Keratinocyte (primary cell): Measurements from ENCODE around the gene DRGX. TPM values are rescaled to one million over a fixed set of nuclear protein-coding genes. Genes with fewer than 3 reads are reported as not detected.

Source experiments
- DNase-seq: peaks from one replicate; pipeline ENCODE4 v3.0.0-alpha.2; 2011; ENCODE audit warnings: low read depth, missing footprints, low spot score
- FAIRE-seq: peaks from 2 replicates; lab custom pipeline; 2011; peaks lifted over from hg19 to GRCh38; lab: Jason Lieb, UNC
- H2AFZ ChIP-seq: 2 replicates; pipeline ENCODE4 v1.6.0; 2012; ENCODE audit warnings: low read length, control low read depth, inconsistent platforms; ENCODE audit not compliant: control insufficient read depth
- H3K27ac ChIP-seq: 2 replicates; pipeline ENCODE4 v1.5.1; 2011; ENCODE audit warnings: low read length; ENCODE audit not compliant: control insufficient read depth, insufficient read depth
- H3K27me3 ChIP-seq: 3 replicates; pipeline ENCODE4 v1.6.0; 2011; ENCODE audit warnings: low read length; ENCODE audit not compliant: control insufficient read depth, insufficient read depth; ENCODE audit errors: extremely low read depth
- H3K36me3 ChIP-seq, 2 experiments: 2 replicates in 1 of 2; 3 replicates in 1 of 2; pipeline ENCODE4 v1.5.1; 2011; ENCODE audit warnings: low read length in 2 of 2, mild to moderate bottlenecking in 1 of 2; ENCODE audit not compliant: control insufficient read depth in 2 of 2, insufficient read depth in 2 of 2; ENCODE audit errors: extremely low read depth in 1 of 2
- H3K4me1 ChIP-seq: 3 replicates; pipeline ENCODE4 v1.5.1; 2011; ENCODE audit warnings: low read length; ENCODE audit not compliant: control insufficient read depth, insufficient read depth; ENCODE audit errors: extremely low read depth
- H3K4me2 ChIP-seq: 3 replicates; pipeline ENCODE4 v1.6.0; 2011; ENCODE audit warnings: low read depth, low read length; ENCODE audit not compliant: control insufficient read depth, insufficient read depth; ENCODE audit errors: extremely low read depth
- H3K4me3 ChIP-seq, 3 experiments: fragments of 200-600 bp in 1 of 3; sonication (generic) in 1 of 3; 2 replicates in 2 of 3; 3 replicates in 1 of 3; pipeline ENCODE4 v1.5.1; 2011 to 2016; ENCODE audit warnings: low read length in 3 of 3, mild to moderate bottlenecking in 3 of 3, control low read depth in 2 of 3, inconsistent platforms in 1 of 3, low read depth in 1 of 3, mixed read lengths in 1 of 3, mixed run types in 1 of 3, moderate library complexity in 1 of 3; ENCODE audit not compliant: control insufficient read depth in 2 of 3, insufficient read depth in 2 of 3; ENCODE audit errors: extremely low read depth in 1 of 3
- H3K79me2 ChIP-seq: 2 replicates; pipeline ENCODE4 v1.6.0; 2012; ENCODE audit warnings: low read length; ENCODE audit not compliant: control insufficient read depth, insufficient read depth
- H3K9ac ChIP-seq: 3 replicates; pipeline ENCODE4 v1.6.0; 2011; ENCODE audit warnings: low read length; ENCODE audit not compliant: control insufficient read depth, insufficient read depth; ENCODE audit errors: extremely low read depth
- H3K9me1 ChIP-seq: 3 replicates; pipeline ENCODE4 v1.6.0; 2011; ENCODE audit warnings: low read length; ENCODE audit not compliant: control insufficient read depth, insufficient read depth; ENCODE audit errors: extremely low read depth
- H3K9me3 ChIP-seq: 2 replicates; pipeline ENCODE4 v1.5.1; 2012; ENCODE audit warnings: low read depth, low read length; ENCODE audit not compliant: control insufficient read depth
- H4K20me1 ChIP-seq: 3 replicates; pipeline ENCODE4 v1.6.0; 2011; ENCODE audit warnings: low read length; ENCODE audit not compliant: control insufficient read depth, insufficient read depth; ENCODE audit errors: extremely low read depth
- CTCF ChIP-seq, 3 experiments: IDR thresholded peaks in 1 of 3; conservative IDR thresholded peaks in 1 of 3; optimal IDR thresholded peaks in 1 of 3; 2 replicates in 2 of 3; 3 replicates in 1 of 3; pipeline versions ENCODE3 to v1.5.1; 2011; ENCODE audit warnings: low read length in 3 of 3, mild to moderate bottlenecking in 3 of 3, moderate library complexity in 2 of 3, control low read depth in 1 of 3, inconsistent platforms in 1 of 3; ENCODE audit not compliant: insufficient read depth in 2 of 3; ENCODE audit errors: extremely low read depth in 1 of 3
- EZH2 ChIP-seq: IDR thresholded peaks from one replicate; pipeline ENCODE4 v1.6.1; 2012; ENCODE audit warnings: inconsistent platforms, mild to moderate bottlenecking, low read length, moderate library complexity
- dilution Hi-C: fragments of 300-500 bp; cut with MboI; formaldehyde crosslinking; loops from one replicate; pipeline ENCODE4 v1.7.0; 2020; ENCODE audit warnings: low sequenced_read_pairs; ENCODE audit not compliant: extremely low pct_ligation_motif_present
- polyA plus RNA-seq, 5 experiments: library from polyadenylated mRNA; depleted of rRNA in 3 of 5; stranded (reverse) in 3 of 5; stranded (forward) in 1 of 5; unstranded in 1 of 5; fragments of >200 nt; gene quantifications; 1 replicate in 1 of 5; 2 replicates in 3 of 5; 3 replicates in 1 of 5; pipeline versions ENCODE4 v1.2.1 to v1.2.3, GENCODE V29; 2011 to 2012; ENCODE audit warnings: missing spikeins in 2 of 5, low read depth in 1 of 5, low replicate concordance in 1 of 5

DRGX gene
- polyA plus RNA-seq, 1 donor (not counting 4 experiments of a cell fraction or from before 2014, with no cell fraction given): not detected

DNA sequence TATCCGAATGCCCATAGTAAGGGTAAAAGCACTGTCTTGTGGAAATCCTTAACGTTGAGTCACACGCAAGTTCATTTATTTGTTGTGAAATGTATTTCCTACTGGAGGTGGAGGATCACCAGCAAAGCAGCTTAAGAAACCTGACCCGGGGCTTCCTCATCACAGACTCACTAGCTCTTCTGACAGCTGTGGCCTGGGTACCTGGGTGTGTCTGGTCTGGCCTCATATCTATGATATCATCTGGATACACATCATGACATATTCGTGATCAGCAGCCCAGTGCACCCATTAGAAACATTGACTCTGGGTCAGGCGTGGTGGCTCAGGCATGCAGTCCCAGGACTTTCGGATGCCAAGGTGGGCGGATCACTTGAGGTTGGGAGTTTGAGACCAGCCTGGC lies 8.8 kb downstream of the DRGX start:
- Histone ChIP-seq H3K79me2 (no peaks in the 10 kb centered on the region), H3K36me3 (no peaks in the 10 kb centered on the region), H3K27ac (no peak overlapping the region), H3K9ac (no peak overlapping the region), H4K20me1 (no peaks in the 10 kb centered on the region), H3K9me3 (no peaks in the 10 kb centered on the region), H3K9me1 (no peaks in the 10 kb centered on the region), H3K4me3 (no peak overlapping the region), H2AFZ (no peak overlapping the region), H3K4me2 (no peak overlapping the region), H3K4me1 (no peaks in the 10 kb centered on the region), H3K27me3 (peaks cover 17% of the 10 kb centered on the region)
- FAIRE-seq (no peak), DNase-seq (peak; percentile 28)
- TF ChIP-seq CTCF (optimal IDR thresholded peaks at IDR 0.05 in 1 of 3, IDR thresholded peaks at IDR 0.05 in 1 of 3, conservative IDR thresholded peaks at IDR 0.05 in 1 of 3; ENCODE audit: extremely low read depth in 1 of 3, insufficient read depth in 2 of 3, low read length in 3 of 3) (no peak), EZH2 (no peak)
- dilution Hi-C loops: no loop called here

DNA sequence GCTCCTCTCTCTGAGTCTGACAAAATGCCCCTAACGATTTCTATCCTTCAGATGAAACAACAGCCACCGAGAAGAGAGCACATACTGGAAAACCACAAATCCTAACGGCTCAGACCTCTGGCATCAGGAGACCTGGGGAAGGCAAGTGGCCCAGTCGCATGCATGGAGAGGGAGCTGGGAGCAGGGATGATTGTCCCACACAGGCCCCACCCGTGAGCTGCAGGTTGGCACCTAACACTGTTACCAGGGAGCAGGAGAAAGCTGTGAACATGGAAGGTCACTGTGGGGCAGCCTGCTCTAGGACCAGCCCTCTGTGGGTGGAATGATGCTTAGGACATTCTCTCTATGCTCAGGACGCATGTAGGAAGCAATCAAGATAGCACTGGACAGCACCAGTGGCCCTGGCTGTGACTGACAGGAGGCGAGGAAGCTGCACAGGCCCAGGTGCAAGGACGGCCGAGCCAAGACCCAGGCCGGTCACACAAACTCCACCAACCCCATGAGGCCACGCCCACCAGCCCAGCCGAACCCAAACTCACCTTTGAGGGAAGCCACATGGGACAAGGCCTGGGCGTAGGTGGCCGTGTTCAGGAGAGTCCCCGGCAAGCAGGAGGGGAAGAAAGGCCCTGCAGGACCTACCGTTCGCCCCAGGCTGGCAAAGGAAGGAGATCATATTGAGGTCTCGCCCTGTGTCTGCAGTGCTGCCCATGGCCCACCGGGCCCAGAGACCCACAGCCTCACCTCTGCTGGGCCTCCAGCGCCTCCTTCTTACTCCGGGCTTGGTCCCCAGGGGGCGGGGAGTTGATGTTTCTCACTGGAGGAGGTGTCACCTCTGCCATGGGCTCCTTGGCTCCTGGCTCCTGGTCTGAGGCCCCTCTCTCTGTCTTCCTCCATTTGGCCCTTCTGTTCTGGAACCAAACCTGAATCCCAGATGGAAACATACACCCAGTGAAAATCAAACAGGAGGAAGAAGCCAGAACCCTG lies 9.7 kb downstream of the DRGX start:
- H3K4me2 ChIP-seq: no peak overlapping the region
- peaks cover 12% of the 10 kb centered on the region for H3K27me3 ChIP-seq
- no peak for TF ChIP-seq CTCF (optimal IDR thresholded peaks at IDR 0.05 in 1 of 3, IDR thresholded peaks at IDR 0.05 in 1 of 3, conservative IDR thresholded peaks at IDR 0.05 in 1 of 3; ENCODE audit: extremely low read depth in 1 of 3, insufficient read depth in 2 of 3, low read length in 3 of 3)
- no peak for TF ChIP-seq EZH2
- H3K27ac ChIP-seq: no peak overlapping the region
- no peaks in the 10 kb centered on the region for H4K20me1 ChIP-seq
- H3K9me3 ChIP-seq: no peaks in the 10 kb centered on the region
- H3K9ac ChIP-seq: no peak overlapping the region
- H3K4me3 ChIP-seq: no peak overlapping the region
- FAIRE-seq (no peak), DNase-seq (no peak)
- no peaks in the 10 kb centered on the region for H3K79me2 ChIP-seq
- H3K4me1 ChIP-seq: no peaks in the 10 kb centered on the region
- H3K36me3 ChIP-seq: no peaks in the 10 kb centered on the region
- no peaks in the 10 kb centered on the region for H3K9me1 ChIP-seq
- H2AFZ ChIP-seq: no peak overlapping the region
- dilution Hi-C loops: no loop called here
